ENCODE data around the gene PLAC1. TPM values are rescaled to one million over a fixed set of nuclear protein-coding genes. Genes with fewer than 3 reads are reported as not detected.

The PLAC1 gene
- total and polyA plus RNA-seq, 8 donors: 0.07 TPM; not detected in 7

DNA sequence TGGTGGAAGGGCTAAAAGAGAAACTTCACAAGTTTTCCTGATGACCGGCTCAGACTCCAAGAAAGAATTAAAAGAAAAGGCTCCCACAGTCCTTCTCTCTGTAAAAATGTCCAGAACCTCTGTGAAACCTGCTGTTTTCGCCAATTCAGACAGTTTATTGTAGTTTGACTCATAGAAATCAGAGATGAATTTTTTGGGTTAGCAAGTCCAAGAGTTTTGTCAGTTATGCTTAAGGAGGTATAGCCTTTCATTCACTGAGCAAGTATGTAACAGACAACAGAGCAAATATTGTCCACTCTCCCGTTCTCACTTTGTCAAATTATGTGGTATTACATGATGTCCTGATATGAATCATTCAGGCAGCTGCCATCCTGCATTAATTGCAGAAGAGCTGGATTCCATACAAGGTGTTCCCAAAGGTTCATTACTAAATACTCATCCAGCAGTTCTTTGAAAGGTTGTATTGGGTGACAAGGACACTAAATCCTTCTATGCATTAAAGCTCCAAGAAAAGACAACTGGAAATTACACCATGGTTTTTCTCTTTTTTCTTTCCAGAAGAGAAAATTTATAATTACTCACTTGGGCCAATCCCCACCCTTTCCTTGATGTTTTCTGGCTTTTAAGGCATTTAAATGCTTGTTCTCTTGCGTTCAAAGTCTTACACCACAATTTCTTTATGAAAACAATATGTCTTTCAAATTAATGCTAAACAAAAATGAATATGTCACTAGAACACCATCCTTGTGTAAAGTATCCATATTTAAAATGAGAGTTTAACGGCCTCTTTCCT, 30.0 kb upstream of the PLAC1 start:
- no peak for FAIRE-seq
- intact Hi-C loops (cut with DNase I): no loop called here
- peaks cover 0 to 4% (median 1%) of the 10 kb centered on the region in 4 donors for H3K27me3 ChIP-seq
- H3K9me3 ChIP-seq: no peaks in the 10 kb centered on the region
- no peaks in the 10 kb centered on the region for H3K4me1 ChIP-seq
- ATAC-seq: no peak
- TF ChIP-seq, protein P1, sequence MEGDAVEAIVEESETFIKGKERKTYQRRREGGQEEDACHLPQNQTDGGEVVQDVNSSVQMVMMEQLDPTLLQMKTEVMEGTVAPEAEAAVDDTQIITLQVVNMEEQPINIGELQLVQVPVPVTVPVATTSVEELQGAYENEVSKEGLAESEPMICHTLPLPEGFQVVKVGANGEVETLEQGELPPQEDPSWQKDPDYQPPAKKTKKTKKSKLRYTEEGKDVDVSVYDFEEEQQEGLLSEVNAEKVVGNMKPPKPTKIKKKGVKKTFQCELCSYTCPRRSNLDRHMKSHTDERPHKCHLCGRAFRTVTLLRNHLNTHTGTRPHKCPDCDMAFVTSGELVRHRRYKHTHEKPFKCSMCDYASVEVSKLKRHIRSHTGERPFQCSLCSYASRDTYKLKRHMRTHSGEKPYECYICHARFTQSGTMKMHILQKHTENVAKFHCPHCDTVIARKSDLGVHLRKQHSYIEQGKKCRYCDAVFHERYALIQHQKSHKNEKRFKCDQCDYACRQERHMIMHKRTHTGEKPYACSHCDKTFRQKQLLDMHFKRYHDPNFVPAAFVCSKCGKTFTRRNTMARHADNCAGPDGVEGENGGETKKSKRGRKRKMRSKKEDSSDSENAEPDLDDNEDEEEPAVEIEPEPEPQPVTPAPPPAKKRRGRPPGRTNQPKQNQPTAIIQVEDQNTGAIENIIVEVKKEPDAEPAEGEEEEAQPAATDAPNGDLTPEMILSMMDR (IDR thresholded peaks at IDR 0.05): no peak
- no peaks in the 10 kb centered on the region for H3K36me3 ChIP-seq
- no peak overlapping the region for H3K4me3 ChIP-seq
- 76 to 89% methylated on average over 5 of the region's 5 CpGs for WGBS, 2 donors
- H3K27ac ChIP-seq: no peak overlapping the region
- DNase-seq: no peak

DNA sequence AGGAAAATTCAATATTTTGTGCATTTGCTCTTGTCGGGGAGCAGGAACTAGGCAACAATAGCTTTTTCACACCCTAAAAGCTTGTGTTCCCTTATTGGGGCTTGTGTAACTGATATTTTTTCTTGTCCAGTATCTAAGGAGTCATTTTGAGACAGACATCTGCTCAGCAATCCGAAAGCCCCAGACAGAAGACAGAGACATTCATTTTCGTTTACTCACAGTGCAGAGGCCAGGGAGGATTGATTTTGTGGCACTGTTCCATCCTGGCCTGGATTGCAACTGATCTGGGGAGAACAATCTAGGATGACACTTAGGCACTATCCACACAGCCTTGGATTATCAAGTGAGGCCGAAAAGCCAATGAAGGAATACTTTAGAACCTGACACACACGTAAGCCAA, 27.4 kb upstream of the PLAC1 start:
- no peak overlapping the region for H3K4me3 ChIP-seq
- no peak overlapping the region for H3K27ac ChIP-seq
- no peaks in the 10 kb centered on the region for H3K9me3 ChIP-seq
- FAIRE-seq (no peak), ATAC-seq (no peak), DNase-seq (no peak)
- intact Hi-C loops (cut with DNase I): no loop called here
- H3K27me3 ChIP-seq: peaks cover 0 to 3% (median 0%) of the 10 kb centered on the region in 4 donors
- no peaks in the 10 kb centered on the region for H3K4me1 ChIP-seq
- WGBS, 2 donors: 77 to 87% methylated on average over 5 of the region's 5 CpGs
- no peaks in the 10 kb centered on the region for H3K36me3 ChIP-seq
- TF ChIP-seq, protein P1 (IDR thresholded peaks at IDR 0.05): no peak

DNA sequence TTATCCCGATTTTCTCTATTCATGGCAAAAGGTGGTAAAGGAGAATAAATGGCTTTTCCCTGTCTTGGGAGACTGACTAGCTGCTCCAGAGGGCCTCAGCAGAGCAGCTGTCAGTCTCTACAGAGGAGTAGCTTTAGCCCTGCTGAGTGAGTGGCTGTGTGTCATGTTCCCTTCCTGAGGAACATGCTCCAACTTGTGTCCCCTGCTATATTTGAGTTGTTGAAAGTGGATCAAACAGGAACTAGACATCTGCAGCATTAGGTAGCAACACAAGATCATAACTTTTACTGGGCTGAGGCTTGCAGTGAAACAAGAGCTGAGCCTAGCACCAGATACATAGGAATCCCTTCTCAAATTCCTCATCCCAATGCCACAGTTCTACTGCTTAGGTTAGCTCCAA, 26.7 kb upstream of the PLAC1 start:
- Histone ChIP-seq H3K27me3 (peaks cover 0 to 3% (median 0%) of the 10 kb centered on the region in 4 donors), H3K9me3 (no peaks in the 10 kb centered on the region), H3K36me3 (no peaks in the 10 kb centered on the region), H3K27ac (no peak overlapping the region), H3K4me3 (no peak overlapping the region), H3K4me1 (no peaks in the 10 kb centered on the region)
- 67 to 76% methylated on average over 1 of the region's 1 CpG for WGBS, 2 donors
- FAIRE-seq (no peak), ATAC-seq (no peak), DNase-seq (no peak)
- TF ChIP-seq, protein P1 (IDR thresholded peaks at IDR 0.05): no peak
- intact Hi-C loops (cut with DNase I): no loop called here

DNA sequence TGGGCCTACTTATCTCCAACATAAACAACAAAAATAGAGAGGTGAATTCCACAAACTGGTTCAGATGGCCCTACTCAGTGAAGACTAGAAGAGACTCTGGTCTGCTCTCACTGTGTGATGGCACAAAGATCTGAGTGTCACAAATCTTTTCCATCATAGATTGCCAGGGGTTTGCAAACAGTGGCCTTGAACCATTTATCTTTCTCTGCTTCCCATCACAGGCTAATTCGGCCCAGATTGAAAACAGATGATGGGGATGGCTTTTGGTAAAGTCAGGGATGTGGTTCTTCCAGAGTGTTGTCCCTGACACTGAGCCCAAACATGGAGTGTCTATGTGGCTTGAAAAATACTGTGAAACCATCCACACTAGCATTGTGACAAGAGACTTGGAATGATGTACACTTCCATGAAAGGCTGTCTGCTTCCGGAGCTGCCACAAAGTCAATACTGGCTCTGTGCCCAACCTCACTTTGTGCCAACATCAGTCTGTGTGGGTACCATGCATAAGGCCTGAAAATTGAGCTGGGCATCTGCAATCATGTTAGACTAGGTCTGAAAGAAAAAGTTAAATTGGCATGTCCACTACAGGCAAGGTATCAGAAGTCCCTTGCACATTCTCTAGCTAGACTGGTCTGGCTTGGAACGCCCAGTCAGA, 25.2 kb upstream of the PLAC1 start:
- Histone ChIP-seq H3K27ac (no peak overlapping the region), H3K4me1 (no peaks in the 10 kb centered on the region), H3K27me3 (peaks cover 0 to 3% (median 0%) of the 10 kb centered on the region in 4 donors), H3K9me3 (no peaks in the 10 kb centered on the region), H3K36me3 (no peaks in the 10 kb centered on the region), H3K4me3 (no peak overlapping the region)
- ATAC-seq (no peak), DNase-seq (no peak), FAIRE-seq (no peak)
- intact Hi-C loops (cut with DNase I): no loop called here
- 38 to 45% methylated on average over 3 of the region's 3 CpGs for WGBS, 2 donors
- TF ChIP-seq, protein P1 (IDR thresholded peaks at IDR 0.05): no peak

DNA sequence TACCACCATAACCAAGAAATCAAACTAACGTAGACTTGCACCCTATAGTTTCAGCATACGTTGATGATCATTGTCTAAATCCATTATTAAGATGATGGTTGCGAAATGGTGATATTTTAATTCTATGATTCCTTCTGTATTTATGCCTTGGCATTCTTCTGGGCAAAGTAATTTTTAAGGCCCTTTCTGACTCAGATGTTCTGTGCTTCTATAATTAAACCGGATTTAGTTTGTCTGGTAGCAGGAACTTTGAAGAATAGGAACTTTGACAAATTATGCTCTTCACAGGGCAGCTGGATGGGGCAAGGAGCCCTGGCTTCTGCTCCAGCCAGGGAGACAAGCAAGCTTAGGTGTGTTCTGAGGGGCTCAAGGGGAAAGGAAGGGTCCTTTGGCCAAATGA, 23.8 kb upstream of the PLAC1 start:
- no peaks in the 10 kb centered on the region for H3K4me1 ChIP-seq
- intact Hi-C loops (cut with DNase I): no loop called here
- H3K27ac ChIP-seq: no peak overlapping the region
- H3K4me3 ChIP-seq: no peak overlapping the region
- 81 to 86% methylated on average over 4 of the region's 4 CpGs for WGBS, 2 donors
- no peaks in the 10 kb centered on the region for H3K36me3 ChIP-seq
- TF ChIP-seq, protein P1 (IDR thresholded peaks at IDR 0.05): no peak
- FAIRE-seq: no peak
- no peaks in the 10 kb centered on the region for H3K9me3 ChIP-seq
- DNase-seq: no peak
- H3K27me3 ChIP-seq: peaks cover 0 to 3% (median under 1%) of the 10 kb centered on the region in 4 donors
- no peak for ATAC-seq
